Left ventricle myocardium inferior (tissue), 1 donor: Measurements from ENCODE around the gene RELA. TPM values are rescaled to one million over a fixed set of nuclear protein-coding genes. Genes with fewer than 3 reads are reported as not detected.

Experiments used
- DNase-seq: peaks from one replicate; pipeline ENCODE4 v3.0.0-alpha.2; 2020
- H3K27ac ChIP-seq: fragments of 200-600 bp; replicated peaks from 2 replicates; pipeline ENCODE4 v1.8.0; 2021
- H3K27me3 ChIP-seq: fragments of 200-600 bp; 2 replicates; pipeline ENCODE4 v1.8.0; 2021; ENCODE audit warnings: low read depth
- H3K36me3 ChIP-seq: fragments of 200-600 bp; 2 replicates; pipeline ENCODE4 v1.8.0; 2021
- H3K4me1 ChIP-seq: fragments of 200-600 bp; 2 replicates; pipeline ENCODE4 v1.8.0; 2021
- H3K4me3 ChIP-seq: fragments of 200-600 bp; 2 replicates; pipeline ENCODE4 v1.8.0; 2021; ENCODE audit warnings: mild to moderate bottlenecking, moderate library complexity
- H3K9me3 ChIP-seq: fragments of 200-600 bp; replicated peaks from 2 replicates; pipeline ENCODE4 v1.8.0; 2021
- CTCF ChIP-seq: fragments of 200-600 bp; IDR thresholded peaks from 2 replicates; pipeline ENCODE4 v1.8.0; 2021; ENCODE audit warnings: antibody characterized with exemption, mild to moderate bottlenecking, borderline replicate concordance
- intact Hi-C: fragments of 100-400 bp; cut with micrococcal nuclease; formaldehyde crosslinking; loops from one replicate; pipeline ENCODE4 v1.11.0; 2022
- total RNA-seq: library from RNA; stranded (reverse); fragmentation: NEBNext Ultra II Directional; extraction: Animal tissue kit (Norgen Biotek cat#: 25700); gene quantifications from one replicate; pipeline ENCODE4 v1.2.1, GENCODE V29; 2021
- donor health status: DM: no; HTN: yes; CAD: no; lungs with severe emphysema.

Gene RELA
- total RNA-seq, 1 donor from 2014 or later = 33.8 TPM

DNA sequence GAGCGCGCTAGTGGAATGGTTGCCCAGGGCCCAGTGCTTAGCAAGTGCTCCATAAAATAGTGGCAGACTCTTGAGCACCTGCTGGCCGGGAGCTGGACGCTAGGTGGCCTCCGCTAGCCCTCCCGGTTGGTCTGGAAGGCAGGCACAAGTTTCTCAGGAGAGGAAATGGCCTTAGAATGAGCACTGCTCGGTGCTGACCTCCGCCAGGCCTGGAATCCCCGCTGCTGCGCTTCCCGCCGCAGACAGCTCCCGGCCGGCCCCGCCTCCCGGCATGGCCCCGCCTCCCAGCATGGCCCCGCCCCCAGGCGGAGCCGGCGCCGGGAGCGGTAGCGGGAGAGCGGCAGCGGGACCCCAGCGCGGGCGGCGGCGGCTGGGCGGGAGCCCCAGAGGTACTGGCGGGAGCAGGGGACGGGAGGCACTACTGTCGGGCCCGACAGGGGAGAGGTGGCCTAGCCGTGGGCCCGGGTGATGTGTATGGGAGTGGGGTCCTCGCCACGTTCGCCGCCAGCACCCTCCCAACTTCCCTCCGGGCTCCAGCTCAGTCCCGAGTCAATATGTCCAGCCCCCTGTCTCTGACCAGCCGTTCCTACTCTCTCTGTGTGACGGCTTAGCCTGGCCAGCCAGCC lies 24.8 kb downstream of the RELA start, which contains the start of gene SIPA1:
TSS of gene SIPA1 (plus strand) at position 308 of the 626 bp plus-strand sequence. CDS start 2,821 bp downstream, outside the sequence.
- Histone ChIP-seq H3K27me3 (no peaks in the 10 kb centered on the region), H3K4me3 (peak within 1 kb of the TSS; percentile 81), H3K36me3 (peaks cover 66% of the 10 kb centered on the region), H3K27ac (peak within 1 kb of the TSS; percentile 95), H3K9me3 (no peaks in the 10 kb centered on the region), H3K4me1 (peaks cover 64% of the 10 kb centered on the region)
- DNase-seq = peak; percentile 79
- intact Hi-C loops = no loop called here
- TF ChIP-seq CTCF = peak; percentile 61

DNA sequence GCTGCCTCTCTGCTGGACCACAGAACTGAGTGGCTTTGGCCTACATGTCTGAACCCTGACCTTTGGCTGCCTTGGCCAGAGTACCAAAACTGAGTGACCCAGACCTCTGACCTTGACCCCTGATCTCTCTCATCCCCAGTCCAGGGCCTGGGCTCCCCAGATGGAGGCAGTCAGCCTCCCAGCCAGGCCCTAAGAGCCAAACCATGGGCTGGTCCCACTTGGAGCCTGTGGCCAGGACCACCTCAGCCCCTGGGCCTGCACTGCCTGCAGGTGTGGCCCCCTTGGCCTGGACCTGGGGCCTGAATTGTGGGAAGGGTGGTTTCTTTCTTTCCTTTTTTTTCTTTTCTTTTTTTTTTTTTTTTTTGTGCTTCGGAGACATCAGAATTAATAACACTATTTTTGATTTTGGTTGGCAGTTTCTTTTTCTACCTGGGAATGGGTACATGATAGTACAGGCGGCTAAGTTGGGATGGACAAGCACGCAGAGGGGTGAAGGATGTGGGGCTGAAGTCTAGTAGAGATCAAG lies 25.6 kb downstream of the RELA start:
- H3K27me3 ChIP-seq = no peaks in the 10 kb centered on the region
- peaks cover 65% of the 10 kb centered on the region for H3K36me3 ChIP-seq
- TF ChIP-seq CTCF = no peak
- intact Hi-C loops = no loop called here
- peak overlapping the region; percentile 95 for H3K27ac ChIP-seq
- H3K4me1 ChIP-seq = peaks cover 58% of the 10 kb centered on the region
- H3K9me3 ChIP-seq = no peaks in the 10 kb centered on the region
- H3K4me3 ChIP-seq = peak overlapping the region; percentile 81
- DNase-seq = no peak

- H3K27me3 ChIP-seq = no peaks in the 10 kb centered on the region
- no peak for DNase-seq
- no peak overlapping the region for H3K4me3 ChIP-seq
- peaks cover 65% of the 10 kb centered on the region for H3K36me3 ChIP-seq
- no peaks in the 10 kb centered on the region for H3K9me3 ChIP-seq
- no peak for TF ChIP-seq CTCF
- peaks cover 51% of the 10 kb centered on the region for H3K4me1 ChIP-seq
- peak overlapping the region; percentile 95 for H3K27ac ChIP-seq
- intact Hi-C loops = no loop called here
Measured at GRCh38 chr11:65636108-65637031, 26.3 kb downstream of the RELA start.

- H3K27me3 ChIP-seq = no peaks in the 10 kb centered on the region
- DNase-seq = no peak
Measured at GRCh38 chr11:65634905-65635731, 27.6 kb downstream of the RELA start.

More at GRCh38 chr11:65634905-65635731, 27.6 kb downstream of the RELA start:
- H3K9me3 ChIP-seq = no peaks in the 10 kb centered on the region
- H3K36me3 ChIP-seq = peaks cover 70% of the 10 kb centered on the region
- no peak for TF ChIP-seq CTCF
- intact Hi-C loops = no loop called here
- H3K4me1 ChIP-seq = peaks cover 45% of the 10 kb centered on the region
- no peak overlapping the region for H3K4me3 ChIP-seq
- no peak overlapping the region for H3K27ac ChIP-seq
